ENCODE data around the gene CHIC2.

DNA sequence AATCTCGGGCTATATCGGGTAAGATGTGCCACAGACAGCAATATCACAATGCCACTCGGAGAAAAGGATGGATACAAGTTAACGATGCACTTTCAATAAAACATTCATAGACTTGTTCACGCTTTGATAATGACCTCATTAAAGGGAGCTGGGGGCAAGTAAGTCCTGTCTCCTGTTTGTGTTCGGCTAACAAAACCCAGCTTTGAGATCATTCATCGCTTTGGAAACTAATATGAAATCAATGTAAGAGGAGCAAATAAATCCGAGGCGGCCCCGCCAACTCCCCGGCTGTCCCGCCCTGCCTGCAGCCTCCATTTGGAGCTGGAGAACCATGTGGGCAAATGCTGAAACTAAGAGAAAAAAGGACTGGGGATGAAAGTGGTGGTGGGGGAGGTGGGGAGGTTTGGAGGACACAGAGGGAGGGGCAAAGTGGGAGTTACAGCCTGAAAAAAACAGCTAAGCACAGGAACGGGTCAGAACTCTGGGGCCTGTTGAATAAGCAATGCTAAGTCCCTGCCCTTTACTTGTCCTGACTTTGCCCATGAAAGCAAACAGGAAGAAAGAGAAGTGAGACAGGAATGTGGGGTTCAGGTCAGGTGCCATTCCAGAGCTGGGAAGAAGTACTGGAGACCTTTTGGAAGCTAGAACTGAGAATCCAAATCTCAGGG is 32.0 kb upstream of the CHIC2 start:
- TF ChIP-seq, protein P1, sequence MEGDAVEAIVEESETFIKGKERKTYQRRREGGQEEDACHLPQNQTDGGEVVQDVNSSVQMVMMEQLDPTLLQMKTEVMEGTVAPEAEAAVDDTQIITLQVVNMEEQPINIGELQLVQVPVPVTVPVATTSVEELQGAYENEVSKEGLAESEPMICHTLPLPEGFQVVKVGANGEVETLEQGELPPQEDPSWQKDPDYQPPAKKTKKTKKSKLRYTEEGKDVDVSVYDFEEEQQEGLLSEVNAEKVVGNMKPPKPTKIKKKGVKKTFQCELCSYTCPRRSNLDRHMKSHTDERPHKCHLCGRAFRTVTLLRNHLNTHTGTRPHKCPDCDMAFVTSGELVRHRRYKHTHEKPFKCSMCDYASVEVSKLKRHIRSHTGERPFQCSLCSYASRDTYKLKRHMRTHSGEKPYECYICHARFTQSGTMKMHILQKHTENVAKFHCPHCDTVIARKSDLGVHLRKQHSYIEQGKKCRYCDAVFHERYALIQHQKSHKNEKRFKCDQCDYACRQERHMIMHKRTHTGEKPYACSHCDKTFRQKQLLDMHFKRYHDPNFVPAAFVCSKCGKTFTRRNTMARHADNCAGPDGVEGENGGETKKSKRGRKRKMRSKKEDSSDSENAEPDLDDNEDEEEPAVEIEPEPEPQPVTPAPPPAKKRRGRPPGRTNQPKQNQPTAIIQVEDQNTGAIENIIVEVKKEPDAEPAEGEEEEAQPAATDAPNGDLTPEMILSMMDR (conservative IDR thresholded peaks at IDR 0.05 in 1 of 2, IDR thresholded peaks at IDR 0.05 in 1 of 2; ENCODE audit: extremely low read depth in 1 of 2, insufficient read depth in 1 of 2, low read depth in 1 of 2, low read length in 2 of 2), result no peak
- no peak for TF ChIP-seq EZH2 (IDR thresholded peaks at IDR 0.05; ENCODE audit: borderline replicate concordance, low read length)

Data from mammary epithelial cell (primary cell).